T-cell (primary cell): ENCODE results near the gene WAPL. TPM values are rescaled to one million over a fixed set of nuclear protein-coding genes. Genes with fewer than 3 reads are reported as not detected.

ENCODE experiments used
- ATAC-seq, 4 experiments: fragments of 200-7000 bp in 3 of 4; fragments of 150-1000 bp in 1 of 4; cut with Tn5 transposase; replicated peaks in 1 of 4; 1 replicate in 3 of 4; 2 replicates in 1 of 4; pipeline ENCODE4 v1.10.0; 2021; ENCODE audit warnings: moderate library complexity in 3 of 4, mild to moderate bottlenecking in 2 of 4, moderate number of reproducible peaks in 1 of 4
- CTCF ChIA-PET, 2 donors: fragments of 300-600 bp; sonication (Branson Sonifier 250); formaldehyde crosslinking; loops; one replicate each; lab custom pipeline; 2022; ENCODE audit warnings: antibody characterized with exemption in 2 of 2; lab: Charles Lee
- POLR2A ChIA-PET, 2 donors: fragments of 300-600 bp; sonication (Branson Sonifier 250); formaldehyde crosslinking; loops; one replicate each; lab custom pipeline; 2022; ENCODE audit warnings: antibody characterized with exemption in 2 of 2; lab: Charles Lee
- DNase-seq, 35 experiments: peaks; one replicate each; pipeline versions ENCODE4 v3.0.0 to v3.0.0-alpha.2; 2013 to 2023
- H3K27ac ChIP-seq: one replicate; pipeline ENCODE4 v1.5.1; 2013; ENCODE audit warnings: low read length
- H3K27me3 ChIP-seq, 2 experiments: replicated peaks in 1 of 2; 1 replicate in 1 of 2; 2 replicates in 1 of 2; pipeline versions ENCODE4 v1.6.1 to v1.7.0; 2013; ENCODE audit warnings: low read length in 1 of 2, mixed read lengths in 1 of 2; ENCODE audit not compliant: control insufficient read depth in 2 of 2, insufficient read depth in 2 of 2; ENCODE audit errors: extremely low read depth in 1 of 2
- H3K36me3 ChIP-seq, 2 donors: 1 replicate in 1 of 2; 2 replicates in 1 of 2; pipeline versions ENCODE4 v1.6.1 to v1.7.0; 2013; ENCODE audit warnings: low read length in 1 of 2; ENCODE audit not compliant: control insufficient read depth in 2 of 2, insufficient read depth in 1 of 2; ENCODE audit errors: extremely low read depth in 1 of 2
- H3K4me1 ChIP-seq, 2 experiments: 1 replicate in 1 of 2; 2 replicates in 1 of 2; pipeline versions ENCODE4 v1.6.1 to v1.7.0; 2013; ENCODE audit warnings: low read length in 2 of 2, mixed read lengths in 1 of 2; ENCODE audit not compliant: insufficient read depth in 2 of 2, control insufficient read depth in 1 of 2; ENCODE audit errors: extremely low read depth in 1 of 2
- H3K4me3 ChIP-seq, 2 donors: 1 replicate in 1 of 2; 2 replicates in 1 of 2; pipeline versions ENCODE4 v1.5.1 to v1.7.0; 2013; ENCODE audit warnings: mild to moderate bottlenecking in 2 of 2, low read length in 1 of 2, moderate library complexity in 1 of 2; ENCODE audit not compliant: control insufficient read depth in 1 of 2; ENCODE audit errors: extremely low read depth in 1 of 2
- H3K9me3 ChIP-seq: 2 replicates; pipeline ENCODE4 v1.7.0; 2013
- H3K27ac Mint-ChIP-seq, 2 donors: one replicate each; pipeline ENCODE4 v1.8.0; 2020 to 2021; ENCODE audit warnings: mild to moderate bottlenecking in 2 of 2, mixed read lengths in 2 of 2
- H3K27me3 Mint-ChIP-seq, 2 donors: one replicate each; pipeline ENCODE4 v1.8.0; 2021 to 2022; ENCODE audit warnings: mixed read lengths in 2 of 2
- H3K36me3 Mint-ChIP-seq: one replicate; pipeline ENCODE4 v1.8.0; 2021; ENCODE audit warnings: mixed read lengths
- H3K4me1 Mint-ChIP-seq, 3 donors: one replicate each; pipeline ENCODE4 v1.8.0; 2020 to 2022; ENCODE audit warnings: mixed read lengths in 3 of 3, mild to moderate bottlenecking in 1 of 3
- H3K4me3 Mint-ChIP-seq, 3 donors: one replicate each; pipeline ENCODE4 v1.8.0; 2020 to 2022; ENCODE audit warnings: mild to moderate bottlenecking in 3 of 3, mixed read lengths in 3 of 3, moderate library complexity in 3 of 3
- H3K9me3 Mint-ChIP-seq, 3 donors: one replicate each; pipeline ENCODE4 v1.8.0; 2020 to 2022; ENCODE audit warnings: mixed read lengths in 3 of 3
- WGBS: methylation state at CpG from one replicate; pipeline ENCODE4 v1.1.5; 2013; ENCODE audit warnings: missing lambda C conversion rate; ENCODE audit not compliant: insufficient coverage; 5-methylcytosine and 5-hydroxymethylcytosine counted together
- total RNA-seq, 35 experiments: library from RNA in 6 of 35; stranded (reverse) in 6 of 35; fragments of 120-200 nt in 1 of 35; gene quantifications; one replicate each; pipeline versions ENCODE4 v1.2.1 to v1.2.4 and lab custom pipeline; 2013 to 2026

The WAPL gene
- total RNA-seq, 5 donors from 2014 or later (not counting 1 experiment from before 2014, with no cell fraction given): 43.2 to 46.5 (median 44.8) TPM

GRCh38 chr10:86415583-86415982, 106.0 kb downstream of the WAPL start:
- peaks cover 0 to 2% of the 10 kb centered on the region in 2 donors for H3K27me3 Mint-ChIP-seq
- no peaks in the 10 kb centered on the region for H3K9me3 ChIP-seq
- ChIA-PET POLR2A (no interaction called here), CTCF (no interaction called here)
- no peaks in the 10 kb centered on the region for H3K36me3 ChIP-seq
- no peak overlapping the region for H3K27ac ChIP-seq
- no peaks in the 10 kb centered on the region for H3K9me3 Mint-ChIP-seq
- H3K4me3 Mint-ChIP-seq: peak overlapping the region in 1 of 3 donors; percentile 44
- peaks cover 47 to 51% of the 10 kb centered on the region in 2 experiments for H3K4me1 ChIP-seq
- DNase-seq (no peak), ATAC-seq (no peak)
- peak overlapping the region; percentile 28 to 76 for H3K27ac Mint-ChIP-seq
- no peak overlapping the region for H3K4me3 ChIP-seq
- peaks cover 57 to 62% (median 59%) of the 10 kb centered on the region in 3 donors for H3K4me1 Mint-ChIP-seq
- no peaks in the 10 kb centered on the region for H3K27me3 ChIP-seq
- 47% methylated on average over 3 of the region's 5 CpGs for WGBS
- H3K36me3 Mint-ChIP-seq: no peaks in the 10 kb centered on the region

GRCh38 chr10:86415116-86415515, 106.5 kb downstream of the WAPL start:
- no peaks in the 10 kb centered on the region for H3K9me3 Mint-ChIP-seq
- no peaks in the 10 kb centered on the region for H3K9me3 ChIP-seq
- H3K4me3 Mint-ChIP-seq: peak overlapping the region in 1 of 3 donors; percentile 44
- H3K4me1 Mint-ChIP-seq: peaks cover 62 to 65% (median 64%) of the 10 kb centered on the region in 3 donors
- H3K4me3 ChIP-seq: no peak overlapping the region
- CTCF ChIA-PET: no interaction called here
- POLR2A ChIA-PET: no interaction called here
- peaks cover 51 to 54% of the 10 kb centered on the region in 2 experiments for H3K4me1 ChIP-seq
- no peaks in the 10 kb centered on the region for H3K36me3 Mint-ChIP-seq
- no peak for ATAC-seq
- no peaks in the 10 kb centered on the region for H3K27me3 ChIP-seq
- peak overlapping the region; percentile 72 to 76 for H3K27ac Mint-ChIP-seq
- DNase-seq: no peak
- H3K27me3 Mint-ChIP-seq: no peaks in the 10 kb centered on the region
- H3K27ac ChIP-seq: no peak overlapping the region
- WGBS: 100% methylated on average over 1 of the region's 3 CpGs
- no peaks in the 10 kb centered on the region for H3K36me3 ChIP-seq

- H3K36me3 ChIP-seq: no peaks in the 10 kb centered on the region
- ChIA-PET POLR2A (interaction anchor here (0.6 to 1.0 kb wide), 4 partner anchors 13 to 69 kb away, joined by 3 to 8 read pairs (median 4); no protein-coding TSS in a partner anchor), CTCF (interaction anchor here (0.6 to 1.0 kb wide), 5 partner anchors 13 to 1875 kb away, joined by 3 to 5 read pairs (median 3); no protein-coding TSS in a partner anchor)
- peaks cover 53 to 55% of the 10 kb centered on the region in 2 experiments for H3K4me1 ChIP-seq
- Mint-ChIP-seq H3K36me3 (no peaks in the 10 kb centered on the region), H3K4me3 (peak overlapping the region; percentile 57 to 82 (median 57)), H3K27me3 (no peaks in the 10 kb centered on the region), H3K27ac (peak overlapping the region; percentile 87 to 92), H3K4me1 (peaks cover 55 to 60% (median 57%) of the 10 kb centered on the region in 3 donors), H3K9me3 (no peaks in the 10 kb centered on the region)
- 0% methylated on average over 2 of the region's 6 CpGs for WGBS
- peak overlapping the region; percentile 67 for H3K27ac ChIP-seq
- no peaks in the 10 kb centered on the region for H3K27me3 ChIP-seq
- DNase-seq (peak in 7 of 35 experiments; percentile 11 to 63 (median 26)), ATAC-seq (peak; percentile 76 to 82 (median 79))
- peak overlapping the region; percentile 11 to 39 for H3K4me3 ChIP-seq
- H3K9me3 ChIP-seq: no peaks in the 10 kb centered on the region
Measured at GRCh38 chr10:86413046-86413728, 108.4 kb downstream of the WAPL start.

GRCh38 chr10:86411852-86412560, 109.6 kb downstream of the WAPL start:
- Mint-ChIP-seq H3K4me3 (peak overlapping the region; percentile 57 to 82 (median 64)), H3K9me3 (no peaks in the 10 kb centered on the region), H3K36me3 (no peaks in the 10 kb centered on the region), H3K27ac (peak overlapping the region; percentile 87 to 92), H3K4me1 (peaks cover 46 to 56% (median 55%) of the 10 kb centered on the region in 3 donors), H3K27me3 (no peaks in the 10 kb centered on the region)
- H3K4me1 ChIP-seq: peaks cover 53% of the 10 kb centered on the region in 2 experiments
- H3K36me3 ChIP-seq: no peaks in the 10 kb centered on the region
- peak overlapping the region in 1 of 2 donors; percentile 54 for H3K4me3 ChIP-seq
- H3K27ac ChIP-seq: peak overlapping the region; percentile 67
- ATAC-seq (peak in 1 of 4 experiments; percentile 16), DNase-seq (no peak)
- ChIA-PET CTCF (interaction anchor here in 1 of 2 donors (0.7 to 2.1 kb wide), 2 partner anchors 12 to 116 kb away, joined by 3 to 7 read pairs; no protein-coding TSS in a partner anchor), POLR2A (no interaction called here)
- no peaks in the 10 kb centered on the region for H3K27me3 ChIP-seq
- no peaks in the 10 kb centered on the region for H3K9me3 ChIP-seq
- 17% methylated on average over 2 of the region's 6 CpGs for WGBS

- Histone ChIP-seq H3K4me3 (peak overlapping the region; percentile 14 to 54), H3K9me3 (no peaks in the 10 kb centered on the region), H3K27ac (peak overlapping the region; percentile 67), H3K27me3 (no peaks in the 10 kb centered on the region), H3K4me1 (peaks cover 52 to 53% of the 10 kb centered on the region in 2 experiments), H3K36me3 (no peaks in the 10 kb centered on the region)
- 4% methylated on average over 4 of the region's 7 CpGs for WGBS
- Mint-ChIP-seq H3K9me3 (no peaks in the 10 kb centered on the region), H3K27me3 (no peaks in the 10 kb centered on the region), H3K4me1 (peaks cover 46 to 56% (median 52%) of the 10 kb centered on the region in 3 donors), H3K4me3 (peak overlapping the region; percentile 57 to 82 (median 64)), H3K36me3 (no peaks in the 10 kb centered on the region), H3K27ac (peak overlapping the region; percentile 87 to 92)
- DNase-seq (peak in 6 of 35 experiments; percentile 15 to 51 (median 26)), ATAC-seq (peak; percentile 68 to 83 (median 78))
- POLR2A ChIA-PET: interaction anchor here in 1 of 2 donors (0.5 kb wide), 1 partner anchor 108 kb away, joined by 3 read pairs; no protein-coding TSS in a partner anchor
- CTCF ChIA-PET: interaction anchor here (0.7 to 2.1 kb wide), 4 partner anchors 10 to 116 kb away, joined by 3 to 7 read pairs (median 4); no protein-coding TSS in a partner anchor
Measured at GRCh38 chr10:86411281-86411841, 110.2 kb downstream of the WAPL start.
